CD4-positive, alpha-beta T cell (primary cell): ENCODE data around the gene ICAM5. TPM values are rescaled to one million over a fixed set of nuclear protein-coding genes. Genes with fewer than 3 reads are reported as not detected.
"Not testable (repeated sequence)": the region's sequence is repeated elsewhere in the genome, so short reads cannot be mapped to it uniquely, and the experiment has no call there.

Experiments used
- ATAC-seq: fragments of 200-7000 bp; cut with Tn5 transposase; one replicate; pipeline ENCODE4 v1.10.0; 2022; ENCODE audit warnings: mild to moderate bottlenecking; ENCODE audit not compliant: poor library complexity
- CTCF ChIA-PET: fragments of 350-600 bp; sonication (Branson Sonifier 250); formaldehyde crosslinking; loops from one replicate; lab custom pipeline; 2021; ENCODE audit warnings: antibody characterized with exemption, inconsistent platforms; lab: Charles Lee
- POLR2A ChIA-PET: fragments of 350-600 bp; sonication (Branson Sonifier 250); formaldehyde crosslinking; loops from one replicate; lab custom pipeline; 2021; ENCODE audit warnings: antibody characterized with exemption, inconsistent platforms; lab: Charles Lee
- DNase-seq, 14 experiments: peaks; one replicate each; pipeline ENCODE4 v3.0.0-alpha.2; 2013 to 2020; ENCODE audit warnings: mixed read lengths in 2 of 14
- H3K27ac ChIP-seq, 2 donors: one replicate each; pipeline versions ENCODE4 v1.5.1 to v1.7.0; 2013; ENCODE audit warnings: low read length in 2 of 2, low read depth in 1 of 2, mild to moderate bottlenecking in 1 of 2
- H3K27me3 ChIP-seq, 2 experiments: 1 replicate in 1 of 2; 2 replicates in 1 of 2; pipeline versions ENCODE4 v1.6.1 to v1.7.0; 2013; ENCODE audit warnings: low read length in 2 of 2, control low read depth in 1 of 2, mild to moderate bottlenecking in 1 of 2, moderate library complexity in 1 of 2; ENCODE audit not compliant: insufficient read depth in 2 of 2, control insufficient read depth in 1 of 2
- H3K36me3 ChIP-seq: one replicate; pipeline ENCODE4 v1.6.1; 2013; ENCODE audit warnings: low read length, control low read depth; ENCODE audit not compliant: insufficient read depth
- H3K4me1 ChIP-seq: one replicate; pipeline ENCODE4 v1.6.1; 2013; ENCODE audit warnings: low read length, control low read depth; ENCODE audit not compliant: insufficient read depth
- H3K4me3 ChIP-seq: one replicate; pipeline ENCODE4 v1.5.1; 2013; ENCODE audit warnings: mild to moderate bottlenecking, low read length, moderate library complexity
- H3K9me3 ChIP-seq, 2 experiments: 1 replicate in 1 of 2; 2 replicates in 1 of 2; pipeline versions ENCODE4 v1.6.1 to v1.7.0; 2013; ENCODE audit warnings: low read length in 2 of 2, mild to moderate bottlenecking in 2 of 2, control low read depth in 1 of 2, moderate library complexity in 1 of 2; ENCODE audit not compliant: control insufficient read depth in 1 of 2, insufficient read depth in 1 of 2
- H3K27ac Mint-ChIP-seq: one replicate; pipeline ENCODE4 v1.8.0; 2020; ENCODE audit warnings: mixed read lengths
- H3K27me3 Mint-ChIP-seq: one replicate; pipeline ENCODE4 v1.8.0; 2021; ENCODE audit warnings: mixed read lengths
- H3K36me3 Mint-ChIP-seq: one replicate; pipeline ENCODE4 v1.8.0; 2021; ENCODE audit warnings: low read depth, mixed read lengths
- H3K4me1 Mint-ChIP-seq: one replicate; pipeline ENCODE4 v1.8.0; 2021; ENCODE audit warnings: low read depth, mixed read lengths
- H3K4me3 Mint-ChIP-seq: one replicate; pipeline ENCODE4 v1.8.0; 2020; ENCODE audit warnings: mild to moderate bottlenecking, mixed read lengths
- H3K9me3 Mint-ChIP-seq: one replicate; pipeline ENCODE4 v1.8.0; 2020; ENCODE audit warnings: mixed read lengths
- intact Hi-C, 2 experiments: fragments of 100-400 bp; cut with DNase I in 1 of 2; cut with micrococcal nuclease in 1 of 2; formaldehyde crosslinking; loops; one replicate each; pipeline versions ENCODE4 v1.15.1 to v1.9.0; 2023 to 2025; cut with DNase I, micrococcal nuclease
- polyA plus RNA-seq, 2 donors: library from polyadenylated mRNA; unstranded; fragments of 120-200 nt; gene quantifications; one replicate each; pipeline ENCODE4 v1.2.1, GENCODE V29; 2013
- total RNA-seq, 174 experiments: library from RNA in 2 of 174; stranded (reverse) in 2 of 174; gene quantifications; one replicate each; pipeline ENCODE4 v1.2.3 and lab custom pipeline; 2021 to 2026
- TF ChIP-seq, protein P1 (sequence below): fragments of 200-600 bp; IDR thresholded peaks from one replicate; pipeline ENCODE4 v1.8.0; 2022; ENCODE audit warnings: antibody characterized with exemption, mild to moderate bottlenecking

Gene ICAM5
- total RNA-seq (not detected), total RNA-seq (lab: John Stamatoyannopoulos, UW) (0 to 6.9 (median 0.54) reads per million in 172 experiments)
- not detected for polyA plus RNA-seq (2013, experiment 1 of 2)
- polyA plus RNA-seq (2013, experiment 2 of 2): 0.08 TPM

DNA sequence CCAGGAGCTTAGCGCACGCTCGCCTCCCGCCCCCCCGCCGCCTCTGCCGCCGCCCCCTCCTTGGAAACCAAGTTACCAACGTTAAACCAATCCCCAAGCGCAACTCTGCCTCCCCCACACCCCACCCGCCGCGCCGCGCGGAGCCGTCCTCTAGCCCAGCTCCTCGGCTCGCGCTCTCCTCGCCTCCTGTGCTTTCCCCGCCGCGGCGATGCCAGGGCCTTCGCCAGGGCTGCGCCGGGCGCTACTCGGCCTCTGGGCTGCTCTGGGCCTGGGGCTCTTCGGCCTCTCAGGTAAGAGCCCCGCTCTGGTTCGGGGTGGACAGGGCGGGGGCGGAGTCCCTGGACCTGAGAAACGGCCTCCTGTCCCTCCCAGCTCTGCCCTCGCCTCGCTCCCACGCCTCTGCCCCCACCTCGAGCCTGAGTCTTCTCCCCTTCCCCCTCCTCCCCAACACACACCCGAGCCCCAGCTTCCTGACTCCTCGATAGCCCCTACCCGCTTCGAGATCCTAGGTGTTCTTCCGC, at the start of gene ICAM5:
TSS of gene ICAM5 (plus strand) at position 117 of the 521 bp plus-strand sequence. CDS start at position 209, 92 bp downstream.
- Mint-ChIP-seq H3K4me1 (peaks cover 73% of the 10 kb centered on the region), H3K4me3 (peak within 1 kb of the TSS; percentile 81), H3K9me3 (no peaks in the 10 kb centered on the region), H3K36me3 (peaks cover 18% of the 10 kb centered on the region), H3K27ac (no peak within 1 kb of the TSS), H3K27me3 (peaks cover 78% of the 10 kb centered on the region)
- TF ChIP-seq, protein P1, sequence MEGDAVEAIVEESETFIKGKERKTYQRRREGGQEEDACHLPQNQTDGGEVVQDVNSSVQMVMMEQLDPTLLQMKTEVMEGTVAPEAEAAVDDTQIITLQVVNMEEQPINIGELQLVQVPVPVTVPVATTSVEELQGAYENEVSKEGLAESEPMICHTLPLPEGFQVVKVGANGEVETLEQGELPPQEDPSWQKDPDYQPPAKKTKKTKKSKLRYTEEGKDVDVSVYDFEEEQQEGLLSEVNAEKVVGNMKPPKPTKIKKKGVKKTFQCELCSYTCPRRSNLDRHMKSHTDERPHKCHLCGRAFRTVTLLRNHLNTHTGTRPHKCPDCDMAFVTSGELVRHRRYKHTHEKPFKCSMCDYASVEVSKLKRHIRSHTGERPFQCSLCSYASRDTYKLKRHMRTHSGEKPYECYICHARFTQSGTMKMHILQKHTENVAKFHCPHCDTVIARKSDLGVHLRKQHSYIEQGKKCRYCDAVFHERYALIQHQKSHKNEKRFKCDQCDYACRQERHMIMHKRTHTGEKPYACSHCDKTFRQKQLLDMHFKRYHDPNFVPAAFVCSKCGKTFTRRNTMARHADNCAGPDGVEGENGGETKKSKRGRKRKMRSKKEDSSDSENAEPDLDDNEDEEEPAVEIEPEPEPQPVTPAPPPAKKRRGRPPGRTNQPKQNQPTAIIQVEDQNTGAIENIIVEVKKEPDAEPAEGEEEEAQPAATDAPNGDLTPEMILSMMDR: no peak
- DNase-seq (peak in 4 of 14 experiments; percentile 23 to 63 (median 45)), ATAC-seq (no peak)
- Histone ChIP-seq H3K27ac (no peak within 1 kb of the TSS), H3K4me1 (peaks cover 92% of the 10 kb centered on the region), H3K4me3 (peak within 1 kb of the TSS; percentile 48), H3K36me3 (peaks cover 13% of the 10 kb centered on the region), H3K9me3 (peaks cover 0 to 66% of the 10 kb centered on the region in 2 experiments), H3K27me3 (peaks cover 77% of the 10 kb centered on the region in 2 experiments)
- POLR2A ChIA-PET: interaction anchor here (0.6 to 5.0 kb wide), 4 partner anchors 19 to 122 kb away, joined by 3 to 39 read pairs (median 4); partner anchors contain the start of gene ICAM1
- intact Hi-C loops: loop anchor here in 1 of 2 experiments (5.0 kb wide), 1 partner anchor 42 kb away; the partner anchor contains the start of gene RAVER1
- CTCF ChIA-PET: interaction anchor here (0.8 to 3.1 kb wide), 5 partner anchors 19 to 127 kb away, joined by 3 to 10 read pairs (median 6); partner anchors contain the start of gene ICAM1

DNA sequence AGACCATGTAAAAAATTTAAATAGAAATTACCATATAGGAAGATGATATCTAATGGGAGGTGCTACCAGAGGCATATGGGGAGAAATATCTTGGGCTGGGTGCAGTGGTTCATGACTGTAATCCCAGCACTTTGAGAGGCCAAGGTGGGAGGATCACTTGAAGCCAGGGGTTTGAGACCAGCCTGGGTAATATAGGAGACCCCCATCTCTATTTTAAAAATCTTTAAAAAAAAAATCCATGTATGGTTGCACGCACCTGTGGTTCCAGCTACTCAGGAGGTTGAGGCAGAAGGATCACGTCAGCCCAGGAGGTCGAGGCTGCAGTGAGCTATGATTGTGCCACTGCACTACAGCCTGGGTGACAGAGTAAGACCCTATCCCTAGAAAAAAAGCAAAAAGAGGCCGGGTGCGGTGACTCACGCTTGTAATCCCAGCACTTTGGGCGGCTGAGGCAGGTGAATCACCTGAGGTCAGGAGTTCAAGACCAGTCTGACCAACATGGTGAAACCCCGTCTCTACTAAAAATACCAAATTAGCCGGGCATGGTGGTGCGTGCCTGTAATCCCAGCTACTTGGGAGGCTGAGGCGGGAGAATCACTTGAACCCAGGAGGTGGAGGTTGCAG, 47.8 kb upstream of the ICAM5 start:
- H3K27me3 Mint-ChIP-seq, DNase-seq, H3K27ac Mint-ChIP-seq, H3K4me1 ChIP-seq, H3K9me3 ChIP-seq, H3K4me3 Mint-ChIP-seq, intact Hi-C loops, H3K4me3 ChIP-seq, H3K27me3 ChIP-seq, H3K36me3 ChIP-seq, H3K36me3 Mint-ChIP-seq, H3K9me3 Mint-ChIP-seq, H3K27ac ChIP-seq, POLR2A ChIA-PET, H3K4me1 Mint-ChIP-seq, ATAC-seq, CTCF ChIA-PET: not testable (repeated sequence)

DNA sequence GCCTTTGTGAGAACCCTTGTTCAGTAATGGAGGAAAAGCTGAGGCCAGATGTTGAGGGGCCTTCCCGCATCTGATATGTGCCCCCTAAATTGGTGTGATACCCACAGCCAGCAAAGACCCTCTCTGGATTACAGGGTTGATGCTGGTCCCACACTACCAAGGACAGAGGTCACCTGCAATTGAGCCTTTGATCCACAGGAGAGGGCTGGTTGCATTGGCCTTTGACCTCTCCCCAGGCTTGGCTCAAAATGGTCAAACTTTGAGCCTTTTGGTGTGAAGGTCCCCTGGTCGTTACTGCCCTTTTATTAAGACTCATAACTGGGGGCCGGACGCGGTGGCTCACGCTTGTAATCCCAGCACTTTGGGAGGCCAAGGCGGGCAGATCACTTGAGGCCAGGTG, 46.1 kb upstream of the ICAM5 start:
- H3K4me1 ChIP-seq: no peaks in the 10 kb centered on the region
- intact Hi-C loops: no loop called here
- no peaks in the 10 kb centered on the region for H3K9me3 ChIP-seq
- ChIA-PET CTCF (no interaction called here), POLR2A (no interaction called here)
- TF ChIP-seq, protein P1: no peak
- no peak overlapping the region for H3K27ac ChIP-seq
- no peaks in the 10 kb centered on the region for H3K27me3 ChIP-seq
- no peaks in the 10 kb centered on the region for H3K27me3 Mint-ChIP-seq
- no peaks in the 10 kb centered on the region for H3K4me1 Mint-ChIP-seq
- ATAC-seq: no peak
- no peak overlapping the region for H3K4me3 ChIP-seq
- no peak for DNase-seq
- H3K27ac Mint-ChIP-seq: no peak overlapping the region
- H3K4me3 Mint-ChIP-seq: no peak overlapping the region
- no peaks in the 10 kb centered on the region for H3K36me3 ChIP-seq
- no peaks in the 10 kb centered on the region for H3K36me3 Mint-ChIP-seq
- H3K9me3 Mint-ChIP-seq: no peaks in the 10 kb centered on the region
